ENCODE data around the gene CARS2. TPM values are rescaled to one million over a fixed set of nuclear protein-coding genes. Genes with fewer than 3 reads are reported as not detected.

Gene CARS2
- total RNA-seq, 1 experiment from 2014 or later: 31.2 TPM

DNA sequence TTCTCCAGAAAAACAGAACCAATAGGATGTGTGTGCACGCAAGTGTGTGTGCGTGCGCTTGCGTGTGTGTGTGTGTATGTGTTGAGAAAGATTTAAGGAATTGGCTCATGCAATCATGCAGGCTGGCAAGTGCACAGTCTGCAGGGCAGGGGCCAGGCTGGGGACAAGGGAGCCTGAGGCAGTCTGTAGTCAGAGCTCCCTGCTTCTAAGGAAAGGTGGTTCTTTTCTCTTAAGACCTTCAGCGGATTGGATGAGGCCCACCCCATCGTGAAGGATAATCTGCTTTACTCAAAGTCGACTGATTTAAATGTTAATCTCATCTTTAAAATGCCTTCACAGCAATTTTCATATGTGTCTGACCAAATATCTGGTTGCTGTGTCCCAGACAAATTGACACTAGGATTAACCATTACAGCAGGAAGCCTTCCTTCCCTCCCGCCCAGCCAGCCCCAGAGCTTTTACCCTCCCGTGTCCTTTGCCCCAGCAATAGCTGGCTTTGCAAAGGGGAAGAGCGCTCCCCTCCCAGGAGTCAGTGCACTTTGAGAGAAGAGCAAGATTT, 105.6 kb downstream of the CARS2 start:
- H3K27ac ChIP-seq: no peak overlapping the region
- H3K4me1 ChIP-seq: no peaks in the 10 kb centered on the region
- H3K27me3 ChIP-seq: no peaks in the 10 kb centered on the region
- H3K36me3 ChIP-seq: no peaks in the 10 kb centered on the region
- DNase-seq: no peak
- H3K9me3 ChIP-seq (replicated peaks): no peaks in the 10 kb centered on the region
- no peak overlapping the region for H3K4me3 ChIP-seq

DNA sequence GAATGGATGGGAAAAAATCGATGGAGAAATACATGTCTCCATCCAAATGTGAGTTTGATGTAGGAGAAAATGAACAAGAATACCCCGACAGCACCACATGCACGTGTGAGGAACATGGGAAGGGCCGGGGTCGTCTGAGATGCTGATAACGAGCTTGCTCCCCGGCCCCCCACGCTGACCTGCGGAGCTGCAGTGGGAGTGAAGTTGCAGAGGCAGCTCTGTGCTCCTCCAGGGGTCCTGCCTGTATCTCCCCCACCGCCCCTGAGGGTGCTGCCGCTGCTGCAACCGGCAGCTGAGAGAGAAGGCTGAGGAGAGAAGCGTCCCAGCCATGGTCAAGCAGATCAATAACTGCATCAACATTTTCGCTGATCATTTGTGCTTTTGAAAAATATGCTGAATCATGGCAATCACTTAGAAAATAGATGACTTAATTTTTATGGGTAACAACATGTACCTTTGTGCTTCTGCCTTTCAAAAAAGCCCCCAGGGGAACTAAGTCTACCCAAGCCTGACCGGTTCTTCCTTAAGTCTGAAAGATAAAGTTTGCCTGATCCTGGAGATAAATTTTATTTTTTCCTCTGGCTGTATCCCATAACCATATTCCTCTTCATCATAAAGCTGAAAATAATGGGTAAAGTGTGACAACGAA, 108.8 kb downstream of the CARS2 start:
- no peaks in the 10 kb centered on the region for H3K4me1 ChIP-seq
- H3K9me3 ChIP-seq (replicated peaks): no peaks in the 10 kb centered on the region
- H3K27me3 ChIP-seq: no peaks in the 10 kb centered on the region
- H3K36me3 ChIP-seq: no peaks in the 10 kb centered on the region
- DNase-seq: no peak
- H3K27ac ChIP-seq: no peak overlapping the region
- no peak overlapping the region for H3K4me3 ChIP-seq

DNA sequence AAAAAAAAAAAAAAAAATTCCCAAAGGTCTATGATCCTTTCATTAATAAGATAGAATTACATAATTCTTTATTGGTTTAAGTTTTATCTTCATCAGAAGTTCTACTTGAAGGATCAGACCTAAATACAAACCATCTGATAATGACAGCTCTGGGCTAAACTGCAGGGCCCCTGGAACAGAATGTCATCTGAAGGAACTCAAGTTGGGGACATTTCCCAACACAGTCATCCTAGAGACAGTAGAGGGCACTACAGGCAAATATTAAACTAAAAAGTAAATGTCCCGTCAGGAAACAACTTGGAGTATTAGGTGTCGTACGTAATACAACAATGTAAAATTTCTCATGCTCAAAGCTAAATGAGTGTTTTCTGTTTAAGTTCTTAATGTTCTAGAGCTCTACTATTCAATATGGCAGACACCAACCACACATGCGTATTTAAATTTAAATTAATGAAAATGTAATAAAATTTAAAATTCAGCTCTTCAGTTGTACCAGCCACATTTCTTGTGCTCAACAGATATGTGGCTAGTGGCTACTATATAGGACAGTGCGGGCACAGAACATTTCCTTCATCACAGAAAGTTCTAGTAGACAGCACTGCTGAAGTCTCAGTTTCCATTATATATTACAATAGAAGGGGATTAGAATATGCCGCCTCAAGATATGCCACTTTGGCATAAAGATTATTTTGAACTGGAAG, 112.3 kb downstream of the CARS2 start:
- H3K27me3 ChIP-seq: no peaks in the 10 kb centered on the region
- no peak overlapping the region for H3K4me3 ChIP-seq
- peak in 1 of 2 experiments; percentile 73 for DNase-seq

DNA sequence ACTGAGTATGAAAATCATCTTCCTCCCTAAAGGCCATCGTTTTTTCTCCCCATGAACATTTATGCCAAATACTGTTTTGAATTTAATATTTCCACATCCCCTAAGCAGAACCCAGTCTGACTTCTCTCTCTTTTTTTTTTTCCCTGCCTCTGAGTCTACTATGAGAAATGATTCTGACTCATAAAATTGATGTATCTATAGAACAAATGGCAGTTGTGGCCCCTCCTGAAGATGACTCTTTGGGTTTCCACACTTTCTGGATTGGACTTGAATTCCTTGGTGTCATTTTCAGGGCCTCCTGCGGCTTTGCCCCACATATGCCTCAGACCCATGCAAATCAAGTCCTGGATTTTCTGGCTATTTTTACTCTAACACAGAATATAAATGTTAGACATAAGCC, 113.3 kb downstream of the CARS2 start:
- no peaks in the 10 kb centered on the region for H3K4me1 ChIP-seq
- H3K27me3 ChIP-seq: no peaks in the 10 kb centered on the region
- DNase-seq: no peak
- H3K36me3 ChIP-seq: no peaks in the 10 kb centered on the region
- no peak overlapping the region for H3K27ac ChIP-seq
- H3K4me3 ChIP-seq: no peak overlapping the region
- H3K9me3 ChIP-seq (replicated peaks): no peaks in the 10 kb centered on the region

More for the DNA sequence above, 112.3 kb downstream of the CARS2 start:
- Histone ChIP-seq H3K9me3 (replicated peaks) (no peaks in the 10 kb centered on the region), H3K27ac (no peak overlapping the region), H3K4me1 (no peaks in the 10 kb centered on the region), H3K36me3 (no peaks in the 10 kb centered on the region)

Other genes starting within 250 kb of the CARS2 start
- 5.7 and 5.8 TPM in 2 replicates for gene RAB20, start 144.4 kb downstream of the CARS2 start, total RNA-seq (2014; rRNA removed; shearing (Covaris generic))
- 17.3 and 19.5 TPM in 2 replicates for gene NAXD, start 90.6 kb downstream of the CARS2 start, total RNA-seq (2014; rRNA removed; shearing (Covaris generic))
- 11.8 and 12.2 TPM in 2 replicates for gene ING1, start 7.6 kb upstream of the CARS2 start, total RNA-seq (2014; rRNA removed; shearing (Covaris generic))
- 57.0 and 68.2 TPM in 2 replicates for gene ANKRD10, start 209.0 kb upstream of the CARS2 start, total RNA-seq (2014; rRNA removed; shearing (Covaris generic))

Measured in SJCRH30 (cell line).